EH (cell line): Measurements from ENCODE around the gene MRPL28.
"Not testable (repeated sequence)": the region's sequence is repeated elsewhere in the genome, so short reads cannot be mapped to it uniquely, and the experiment has no call there.

ENCODE experiments used
- DNase-seq: peaks from one replicate; pipeline ENCODE4 v3.0.0-alpha.2; 2015; ENCODE audit warnings: low read depth

Gene MRPL28

GRCh38 chr16:340370-341091 lies 29.8 kb downstream of the MRPL28 start:
- no peak for DNase-seq

GRCh38 chr16:339680-340079 lies 30.7 kb downstream of the MRPL28 start:
- no peak for DNase-seq

GRCh38 chr16:337975-338575 lies 32.3 kb downstream of the MRPL28 start:
- no peak for DNase-seq

- no peak for DNase-seq
These were observed 32.9 kb downstream of the MRPL28 start for GRCh38 chr16:337437-337836.

- no peak for DNase-seq
These were observed 34.1 kb downstream of the MRPL28 start for GRCh38 chr16:336269-336668.

- DNase-seq = peak; percentile 34
These were observed 35.3 kb downstream of the MRPL28 start for GRCh38 chr16:334861-335632.

GRCh38 chr16:334164-334832 lies 36.0 kb downstream of the MRPL28 start:
- DNase-seq = not testable (repeated sequence)

- DNase-seq = peak; percentile 18
These were observed 36.8 kb downstream of the MRPL28 start for GRCh38 chr16:333406-334094.

- peak; percentile 71 for DNase-seq
These were observed 39.0 kb downstream of the MRPL28 start for GRCh38 chr16:331181-331814.

- DNase-seq = no peak
These were observed 39.6 kb downstream of the MRPL28 start for GRCh38 chr16:330741-331140.

GRCh38 chr16:325375-326145 lies 44.8 kb downstream of the MRPL28 start:
- DNase-seq = no peak

GRCh38 chr16:324451-325334 lies 45.6 kb downstream of the MRPL28 start:
- DNase-seq = no peak

GRCh38 chr16:324201-324450 lies 46.2 kb downstream of the MRPL28 start:
- DNase-seq = no peak

- no peak for DNase-seq
These were observed 47.7 kb downstream of the MRPL28 start for GRCh38 chr16:322476-323143.

GRCh38 chr16:321532-321931 lies 48.8 kb downstream of the MRPL28 start:
- no peak for DNase-seq

GRCh38 chr16:320206-320605 lies 50.1 kb downstream of the MRPL28 start:
- DNase-seq = no peak

- no peak for DNase-seq
These were observed 51.7 kb downstream of the MRPL28 start for GRCh38 chr16:318628-319027.

- no peak for DNase-seq
These were observed 52.8 kb downstream of the MRPL28 start for GRCh38 chr16:317583-317982.
